Stimulated activated CD4-positive, alpha-beta T cell treated with anti-CD3 and anti-CD28 coated beads, TNF-alpha, amount 100 ng/mL, for 1 hour (primary cell): ENCODE data around the gene PLAU.
A peak's percentile ranks its signal among the peaks of the same experiment; 100 is the strongest.
"Not testable (repeated sequence)": the region's sequence is repeated elsewhere in the genome, so short reads cannot be mapped to it uniquely, and the experiment has no call there.

ENCODE experiments used
- DNase-seq, 3 donors: peaks; one replicate each; pipeline ENCODE4 v3.0.0-alpha.2; 2020; ENCODE audit warnings: low read depth in 3 of 3, low spot score in 1 of 3

The PLAU gene

GRCh38 chr10:73895381-73895780 is 15.6 kb upstream of the PLAU start:
- not testable (repeated sequence) for DNase-seq

GRCh38 chr10:73897693-73898092 is 13.2 kb upstream of the PLAU start:
- DNase-seq: no peak

- DNase-seq: no peak
These were observed 12.1 kb upstream of the PLAU start for GRCh38 chr10:73898730-73899410.

- no peak for DNase-seq
These were observed 11.5 kb upstream of the PLAU start for GRCh38 chr10:73899423-73899822.

- DNase-seq: no peak
These were observed 10.9 kb upstream of the PLAU start for GRCh38 chr10:73900064-73900463.

DNA sequence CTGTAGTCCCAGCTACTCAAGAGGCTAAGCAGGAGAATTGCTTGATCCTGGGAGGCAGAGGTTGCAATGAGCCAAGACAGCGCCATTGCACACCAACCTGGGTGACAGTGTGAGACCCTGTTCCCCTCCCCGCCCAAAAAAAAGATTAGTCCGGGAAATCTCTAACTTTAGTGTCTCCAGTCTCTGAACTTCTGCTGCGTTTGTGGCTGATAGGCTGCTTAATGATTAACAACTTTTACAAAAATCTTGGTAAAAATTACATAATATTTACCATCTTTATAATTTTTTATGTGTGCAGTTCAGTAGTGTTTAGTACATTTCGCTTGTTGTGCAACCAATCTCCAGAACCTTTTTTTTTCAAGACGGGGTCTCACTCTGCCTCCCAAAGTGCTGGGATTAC is 9.7 kb upstream of the PLAU start:
- DNase-seq: no peak

DNA sequence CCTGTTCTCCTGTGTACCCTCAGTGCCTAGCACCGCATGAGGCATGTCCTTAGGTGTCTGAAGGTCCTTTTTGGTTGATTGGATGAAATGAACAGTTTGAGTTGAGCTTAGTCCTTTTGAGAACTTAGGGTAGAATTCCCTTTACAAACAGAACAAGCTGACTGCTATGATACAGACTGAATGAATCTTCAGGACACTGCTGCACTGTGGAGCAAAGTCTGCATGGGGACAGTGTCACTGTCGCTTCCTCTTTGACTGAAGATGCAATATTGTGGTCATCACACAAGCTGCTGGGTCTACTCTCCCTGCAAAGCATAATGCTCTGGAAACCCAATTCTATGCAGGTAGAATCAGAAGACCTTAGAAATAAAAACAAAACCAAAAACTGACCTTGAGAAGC is 8.6 kb upstream of the PLAU start:
- DNase-seq: no peak

GRCh38 chr10:73905256-73906020 is 5.5 kb upstream of the PLAU start:
- DNase-seq: no peak

GRCh38 chr10:73906524-73907447 is 4.1 kb upstream of the PLAU start:
- no peak for DNase-seq

DNA sequence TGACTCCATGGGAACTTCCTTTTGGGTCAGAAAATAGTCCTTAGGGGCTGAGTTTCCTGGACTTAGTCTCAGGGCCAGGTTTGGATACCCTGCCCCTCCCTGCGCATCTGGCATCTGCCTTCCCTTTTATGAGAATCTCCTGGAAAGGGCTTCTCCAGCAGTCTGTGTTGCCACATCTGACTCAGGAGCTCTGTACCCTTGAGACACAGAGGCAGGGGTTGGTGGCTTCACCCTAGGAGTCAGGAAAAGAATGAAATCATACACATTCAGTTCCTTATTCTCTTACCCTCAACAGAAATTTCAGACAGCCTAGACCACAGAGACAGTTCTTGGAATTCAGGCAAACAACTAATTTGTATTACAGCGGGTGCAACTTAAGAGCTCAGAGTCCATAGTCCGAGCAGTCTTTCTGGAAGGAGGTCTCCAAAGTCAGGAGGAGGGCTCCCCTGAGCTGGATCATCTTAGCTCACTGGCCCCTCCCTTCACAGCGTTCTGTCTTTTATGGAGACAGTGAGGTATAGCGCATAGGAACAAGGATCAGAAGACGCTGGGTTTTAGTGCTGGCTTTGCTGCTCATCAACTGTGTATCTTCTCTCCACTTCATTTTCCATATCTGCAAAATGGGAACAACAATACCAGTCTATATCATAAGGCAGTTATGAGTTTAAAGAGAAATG is 3.0 kb upstream of the PLAU start:
- DNase-seq: no peak

- peak in 1 of 3 donors; percentile 49 for DNase-seq
These were observed 1.9 kb upstream of the PLAU start for GRCh38 chr10:73908853-73909539.

- DNase-seq: no peak
These were observed 1.3 kb upstream of the PLAU start for GRCh38 chr10:73909540-73910115.

- no peak for DNase-seq
These were observed 550 bp upstream of the PLAU start for GRCh38 chr10:73910401-73910763.

- no peak for DNase-seq
These were observed 647 bp downstream of the PLAU start for GRCh38 chr10:73911553-73912004.

DNA sequence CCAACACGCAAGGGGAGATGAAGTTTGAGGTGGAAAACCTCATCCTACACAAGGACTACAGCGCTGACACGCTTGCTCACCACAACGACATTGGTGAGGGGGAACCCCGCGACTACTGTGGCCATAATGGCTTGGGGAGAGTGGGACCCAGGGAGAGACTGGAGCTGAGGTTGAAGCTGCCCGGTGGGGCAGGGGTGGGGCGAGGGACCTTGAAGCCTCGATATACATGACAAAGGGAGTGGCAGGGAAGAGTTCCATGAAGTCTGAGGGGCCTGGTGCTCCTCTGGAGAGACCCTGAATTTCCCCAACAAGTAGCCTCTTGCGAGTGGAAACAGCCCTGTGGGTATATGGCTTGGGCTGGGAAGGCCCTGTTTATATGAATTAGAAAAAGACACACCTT is 3.1 kb downstream of the PLAU start:
- DNase-seq: no peak

DNA sequence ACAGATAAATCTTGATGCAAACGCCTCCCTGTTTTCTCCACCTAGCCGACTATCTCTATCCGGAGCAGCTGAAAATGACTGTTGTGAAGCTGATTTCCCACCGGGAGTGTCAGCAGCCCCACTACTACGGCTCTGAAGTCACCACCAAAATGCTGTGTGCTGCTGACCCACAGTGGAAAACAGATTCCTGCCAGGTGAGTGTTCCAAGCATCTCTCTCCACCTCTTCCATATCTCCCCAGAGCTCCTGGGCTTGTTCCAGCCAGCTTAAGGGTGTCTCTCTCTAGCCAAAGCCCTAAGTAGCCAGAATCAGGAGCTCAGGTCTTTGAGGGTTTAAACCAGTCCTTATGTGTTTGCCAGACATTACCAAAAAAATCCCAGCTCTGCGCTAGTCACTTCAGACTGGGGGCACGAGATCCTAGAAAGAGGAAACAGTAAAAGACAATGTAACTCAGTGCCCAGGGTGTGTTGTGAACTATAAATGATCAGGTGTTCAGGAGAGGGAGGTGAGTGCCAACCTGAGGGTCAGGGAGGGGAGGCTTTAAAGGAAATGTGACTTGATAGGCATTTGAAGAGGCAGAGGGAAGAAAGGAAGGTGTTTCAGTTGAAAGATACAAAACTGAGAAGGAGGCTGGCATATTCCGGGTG is 4.4 kb downstream of the PLAU start:
- no peak for DNase-seq

DNA sequence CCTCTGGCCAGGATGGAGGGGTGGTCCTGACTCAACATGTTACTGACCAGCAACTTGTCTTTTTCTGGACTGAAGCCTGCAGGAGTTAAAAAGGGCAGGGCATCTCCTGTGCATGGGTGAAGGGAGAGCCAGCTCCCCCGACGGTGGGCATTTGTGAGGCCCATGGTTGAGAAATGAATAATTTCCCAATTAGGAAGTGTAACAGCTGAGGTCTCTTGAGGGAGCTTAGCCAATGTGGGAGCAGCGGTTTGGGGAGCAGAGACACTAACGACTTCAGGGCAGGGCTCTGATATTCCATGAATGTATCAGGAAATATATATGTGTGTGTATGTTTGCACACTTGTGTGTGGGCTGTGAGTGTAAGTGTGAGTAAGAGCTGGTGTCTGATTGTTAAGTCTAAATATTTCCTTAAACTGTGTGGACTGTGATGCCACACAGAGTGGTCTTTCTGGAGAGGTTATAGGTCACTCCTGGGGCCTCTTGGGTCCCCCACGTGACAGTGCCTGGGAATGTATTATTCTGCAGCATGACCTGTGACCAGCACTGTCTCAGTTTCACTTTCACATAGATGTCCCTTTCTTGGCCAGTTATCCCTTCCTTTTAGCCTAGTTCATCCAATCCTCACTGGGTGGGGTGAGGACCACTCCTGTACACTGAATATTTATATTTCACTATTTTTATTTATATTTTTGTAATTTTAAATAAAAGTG is 6.0 kb downstream of the PLAU start:
- DNase-seq: no peak

DNA sequence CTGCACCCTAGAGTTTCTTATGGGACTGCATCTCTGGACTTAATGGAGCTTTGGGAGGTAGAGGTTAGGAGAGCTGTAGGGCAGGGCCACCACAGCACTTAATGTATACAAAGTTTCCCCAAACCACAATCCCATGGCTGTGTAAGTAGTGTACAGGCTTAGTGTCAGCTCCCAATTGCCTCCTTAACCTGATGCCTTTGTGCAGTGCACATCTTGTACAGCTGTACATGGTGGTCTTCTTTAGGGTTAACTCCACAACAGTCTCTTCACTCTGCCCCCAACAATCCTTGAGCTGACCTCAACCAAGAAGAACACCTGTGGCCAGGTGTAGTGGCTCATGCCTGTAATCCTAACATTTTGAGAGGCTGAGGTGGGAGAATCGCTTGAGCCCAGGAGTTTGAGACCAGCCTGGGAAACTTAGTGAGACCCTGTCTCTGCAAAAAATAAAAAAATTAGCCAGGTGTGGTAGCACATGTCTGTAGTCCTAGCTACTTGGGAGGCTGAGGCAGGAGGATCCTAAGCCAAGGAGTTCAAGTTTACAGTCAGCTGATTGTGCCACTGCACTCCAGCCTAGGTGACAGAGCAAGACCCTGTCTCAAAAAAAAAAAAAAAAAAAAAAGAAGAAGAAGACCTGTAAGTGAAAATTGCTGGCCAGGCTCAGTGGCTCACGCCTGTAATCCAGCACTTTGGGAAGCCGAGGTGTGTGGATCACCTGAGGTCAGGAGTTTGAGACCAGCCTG is 6.8 kb downstream of the PLAU start:
- DNase-seq: no peak
